Gastroesophageal sphincter (tissue), 4 donors: ENCODE results near the gene PPP1R14C. TPM values are rescaled to one million over a fixed set of nuclear protein-coding genes. Genes with fewer than 3 reads are reported as not detected.

Source experiments
- ATAC-seq: fragments of 150-250 bp; one replicate; pipeline ENCODE4 v1.9.1; 2016; ENCODE audit warnings: mild to moderate bottlenecking, moderate library complexity
- H3K27ac ChIP-seq, 4 donors: fragments of 200-600 bp; sonication (generic) in 3 of 4; 1 replicate in 3 of 4; 2 replicates in 1 of 4; pipeline ENCODE4 v1.5.1; 2016 to 2019
- H3K27me3 ChIP-seq: fragments of 200-600 bp; sonication (generic); one replicate; pipeline ENCODE4 v1.5.1; 2019
- H3K36me3 ChIP-seq, 2 donors: fragments of 200-600 bp; sonication (generic); one replicate each; pipeline ENCODE4 v1.5.1; 2019; ENCODE audit warnings: control low read depth in 1 of 2
- H3K4me1 ChIP-seq, 3 donors: fragments of 200-600 bp; sonication (generic); 1 replicate in 2 of 3; 2 replicates in 1 of 3; pipeline ENCODE4 v1.5.1; 2016 to 2019; ENCODE audit warnings: control low read depth in 2 of 3
- H3K4me3 ChIP-seq, 2 donors: fragments of 200-600 bp; sonication (generic); one replicate each; pipeline ENCODE4 v1.5.1; 2019; ENCODE audit warnings: mild to moderate bottlenecking in 1 of 2, moderate library complexity in 1 of 2
- H3K9me3 ChIP-seq, 3 donors: fragments of 200-600 bp; sonication (generic); one replicate each; pipeline ENCODE4 v1.5.1; 2017 to 2019; ENCODE audit warnings: control low read depth in 2 of 3
- CTCF ChIP-seq, 4 experiments: fragments of 200-600 bp in 2 of 4; fragments of 450-650 bp in 2 of 4; sonication (generic) in 1 of 4; IDR thresholded peaks; one replicate each; pipeline ENCODE4 v1.5.1; 2017 to 2019; ENCODE audit warnings: antibody characterized with exemption in 4 of 4, mild to moderate bottlenecking in 2 of 4, moderate library complexity in 2 of 4
- EP300 ChIP-seq: sonication (generic); formaldehyde crosslinking; IDR thresholded peaks from one replicate; pipeline ENCODE4 v1.6.1; 2017; ENCODE audit warnings: antibody characterized with exemption, mild to moderate bottlenecking
- POLR2A ChIP-seq, 2 donors: fragments of 450-650 bp; IDR thresholded peaks; one replicate each; pipeline ENCODE4 v1.6.1; 2017; ENCODE audit warnings: antibody characterized with exemption in 2 of 2, mild to moderate bottlenecking in 2 of 2, moderate library complexity in 1 of 2
- POLR2AphosphoS5 ChIP-seq: sonication (generic); formaldehyde crosslinking; IDR thresholded peaks from one replicate; pipeline ENCODE4 v1.6.1; 2017; ENCODE audit warnings: antibody characterized with exemption
- WGBS, 2 donors: methylation state at CpG; one replicate each; pipeline ENCODE4 v1.1.5; 2018; ENCODE audit warnings: low coverage in 1 of 2; 5-methylcytosine and 5-hydroxymethylcytosine counted together
- total RNA-seq, 4 donors: library from RNA; depleted of rRNA; stranded (reverse); fragments of >200 nt; gene quantifications; one replicate each; pipeline ENCODE4 v1.1.0, GENCODE V29; 2016

The PPP1R14C gene
- total RNA-seq, 4 donors from 2014 or later, result 0.12 to 1.5 TPM; not detected in 2

DNA sequence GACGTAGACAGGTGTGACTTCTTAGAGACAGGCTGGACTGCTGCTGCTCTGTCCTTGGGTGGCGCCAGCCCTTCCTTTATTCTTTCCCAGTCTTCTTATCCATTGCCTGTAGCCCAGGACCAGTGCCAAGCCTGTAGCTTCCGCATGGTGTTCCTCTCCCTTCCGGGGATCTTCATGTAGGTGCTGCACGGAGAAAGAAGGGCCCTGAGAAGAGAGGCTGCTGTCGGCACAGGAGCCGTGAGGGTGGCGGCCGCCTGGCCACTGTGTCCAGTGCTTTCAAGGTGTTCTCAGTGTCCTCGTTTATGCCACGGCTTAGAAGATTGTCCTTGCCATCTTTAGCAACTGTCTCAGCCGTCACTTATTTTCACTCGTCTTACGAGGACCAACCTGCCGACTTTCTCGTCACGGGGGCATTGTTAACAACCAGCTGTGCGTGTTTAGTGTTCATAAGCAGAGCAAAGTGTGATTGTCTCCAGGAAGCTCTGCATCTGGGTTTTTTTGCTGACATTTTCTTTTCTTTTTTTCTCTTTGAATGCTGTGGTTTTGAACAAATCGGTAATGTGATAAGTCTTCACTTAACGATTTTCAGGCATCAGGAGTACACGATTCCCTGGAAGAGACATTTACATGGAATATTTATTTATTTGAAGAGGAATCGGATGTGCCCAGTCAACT, 61.2 kb downstream of the PPP1R14C start:
- 88 to 92% methylated on average over 21 to 22 of the region's 22 CpGs for WGBS, 2 donors

DNA sequence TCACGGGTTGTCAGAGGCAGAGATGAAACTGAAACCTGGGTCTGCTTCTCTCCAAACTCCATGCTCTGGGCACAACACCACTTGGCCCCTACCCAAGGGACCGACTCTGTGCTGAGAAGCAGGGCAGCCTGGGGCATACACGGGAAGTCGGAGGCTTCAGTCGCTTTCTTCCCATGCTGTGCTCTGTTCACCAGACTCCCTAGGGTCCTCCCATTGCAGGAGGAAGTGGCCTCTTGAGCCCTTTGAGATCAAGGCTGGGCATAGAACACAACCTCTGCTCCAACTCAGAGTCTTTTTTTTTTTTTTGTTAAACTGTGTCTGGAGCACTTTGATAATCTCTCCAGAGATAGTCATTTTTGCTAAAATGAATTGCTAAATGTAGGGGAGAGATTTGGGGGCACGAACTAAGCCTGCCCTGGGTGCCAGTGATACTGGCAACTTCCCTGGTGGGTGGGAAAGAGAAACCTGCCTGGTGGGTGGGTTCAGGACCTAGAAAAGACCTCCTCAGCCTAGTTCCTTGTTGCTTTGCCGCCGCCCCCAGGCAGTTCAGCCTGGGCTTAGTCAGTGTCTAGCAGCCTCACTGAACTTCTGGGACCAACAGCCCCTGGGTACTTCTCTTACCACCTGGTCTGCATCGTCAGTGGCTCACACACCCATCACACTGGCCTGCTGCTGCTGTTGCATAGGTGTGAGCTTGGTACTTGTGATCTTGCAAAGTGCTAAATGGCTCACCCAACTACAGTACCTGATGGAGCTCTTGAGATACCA, 62.0 kb downstream of the PPP1R14C start:
- no peak for ATAC-seq
- Histone ChIP-seq H3K27ac (no peak overlapping the region), H3K36me3 (no peaks in the 10 kb centered on the region), H3K4me3 (no peak overlapping the region), H3K4me1 (no peaks in the 10 kb centered on the region), H3K9me3 (no peaks in the 10 kb centered on the region), H3K27me3 (peaks cover 8% of the 10 kb centered on the region)
- TF ChIP-seq EP300, result no peak
- TF ChIP-seq POLR2AphosphoS5, result no peak
- TF ChIP-seq POLR2A (IDR thresholded peaks at IDR 0.05), result no peak
- no peak for TF ChIP-seq CTCF (IDR thresholded peaks at IDR 0.05)
- WGBS, 2 donors, result 61 to 100% methylated on average over 1 to 6 of the region's 9 CpGs

More for the DNA sequence above, 61.2 kb downstream of the PPP1R14C start:
- Histone ChIP-seq H3K4me1 (no peaks in the 10 kb centered on the region), H3K27me3 (peaks cover 8% of the 10 kb centered on the region), H3K27ac (no peak overlapping the region), H3K9me3 (no peaks in the 10 kb centered on the region), H3K4me3 (no peak overlapping the region), H3K36me3 (no peaks in the 10 kb centered on the region)
- no peak for ATAC-seq
- no peak for TF ChIP-seq POLR2A (IDR thresholded peaks at IDR 0.05)
- TF ChIP-seq CTCF (IDR thresholded peaks at IDR 0.05), result no peak
- TF ChIP-seq EP300, result no peak
- no peak for TF ChIP-seq POLR2AphosphoS5

DNA sequence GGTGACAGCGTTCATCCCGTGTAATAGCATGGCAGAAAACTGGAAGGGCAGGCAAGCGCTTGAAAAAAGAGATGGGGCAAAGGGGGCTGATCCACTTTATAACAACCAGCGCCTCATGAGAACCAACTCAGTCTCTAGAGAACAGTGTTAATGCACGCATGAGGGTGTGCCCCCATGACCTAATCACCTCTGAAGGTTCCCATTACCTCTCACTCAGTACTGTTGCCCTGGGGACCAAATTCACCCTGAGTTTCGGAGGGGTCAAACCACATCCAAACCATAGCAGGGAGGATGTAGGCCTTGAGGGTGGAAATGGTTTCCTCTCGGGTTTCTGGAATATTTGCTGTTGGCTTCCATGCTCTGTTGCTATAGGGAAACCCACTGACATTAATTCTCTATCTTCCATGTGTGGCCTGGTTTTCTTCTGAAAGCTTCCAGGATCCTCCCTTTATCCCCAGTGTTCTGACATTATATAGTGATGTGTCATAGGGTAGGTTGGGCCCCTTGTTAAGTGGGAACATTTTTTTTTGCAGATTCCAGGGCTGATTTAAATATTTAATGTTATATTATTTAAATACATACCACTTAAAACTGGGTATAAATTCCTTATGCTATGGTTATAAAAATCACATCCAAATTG, 65.2 kb downstream of the PPP1R14C start:
- no peaks in the 10 kb centered on the region for H3K36me3 ChIP-seq
- TF ChIP-seq POLR2AphosphoS5 (no peak), EP300 (no peak), CTCF (IDR thresholded peaks at IDR 0.05) (no peak), POLR2A (IDR thresholded peaks at IDR 0.05) (no peak)
- H3K4me1 ChIP-seq, result no peaks in the 10 kb centered on the region
- H3K27ac ChIP-seq, result no peak overlapping the region
- no peaks in the 10 kb centered on the region for H3K9me3 ChIP-seq
- H3K4me3 ChIP-seq, result no peak overlapping the region
- ATAC-seq, result no peak
- 86 to 100% methylated on average over 1 to 5 of the region's 7 CpGs for WGBS, 2 donors
- H3K27me3 ChIP-seq, result peaks cover 8% of the 10 kb centered on the region

GRCh38 chr6:150208611-150209352, 65.9 kb downstream of the PPP1R14C start:
- H3K4me1 ChIP-seq, result no peaks in the 10 kb centered on the region
- peaks cover 8% of the 10 kb centered on the region for H3K27me3 ChIP-seq
- H3K4me3 ChIP-seq, result no peak overlapping the region
- H3K9me3 ChIP-seq, result no peaks in the 10 kb centered on the region
- WGBS, 2 donors, result 63 to 74% methylated on average over 9 to 12 of the region's 12 CpGs
- TF ChIP-seq EP300 (no peak), POLR2AphosphoS5 (no peak), CTCF (IDR thresholded peaks at IDR 0.05) (no peak), POLR2A (IDR thresholded peaks at IDR 0.05) (no peak)
- no peak for ATAC-seq
- no peak overlapping the region for H3K27ac ChIP-seq
- H3K36me3 ChIP-seq, result no peaks in the 10 kb centered on the region
